ENCODE results near the gene RAC3.

DNA sequence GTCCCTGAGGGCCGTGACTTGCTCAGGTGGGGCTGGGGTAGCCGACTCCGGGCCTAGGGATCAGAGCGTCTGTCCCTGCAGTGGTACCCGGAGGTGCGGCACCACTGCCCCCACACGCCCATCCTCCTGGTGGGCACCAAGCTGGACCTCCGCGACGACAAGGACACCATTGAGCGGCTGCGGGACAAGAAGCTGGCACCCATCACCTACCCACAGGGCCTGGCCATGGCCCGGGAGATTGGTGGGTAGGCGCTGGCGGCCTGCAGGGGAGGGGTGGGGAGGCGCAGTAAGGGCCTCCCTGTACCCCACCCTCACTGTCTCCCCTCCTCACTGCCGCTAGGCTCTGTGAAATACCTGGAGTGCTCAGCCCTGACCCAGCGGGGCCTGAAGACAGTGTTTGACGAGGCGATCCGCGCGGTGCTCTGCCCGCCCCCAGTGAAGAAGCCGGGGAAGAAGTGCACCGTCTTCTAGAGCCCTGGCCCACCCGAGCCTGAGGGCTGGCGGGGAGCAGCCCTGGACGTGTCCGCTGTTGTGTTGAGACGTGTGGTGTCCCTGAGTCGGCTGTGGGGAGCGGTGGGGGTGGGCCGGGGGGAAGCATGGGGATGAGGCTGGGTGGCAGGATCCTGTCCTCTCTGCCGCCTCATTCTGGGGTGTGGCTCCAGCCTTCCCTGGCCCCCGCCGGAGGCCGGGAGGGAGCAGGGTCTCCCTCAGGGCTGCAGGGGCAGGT lies 2.0 kb downstream of the RAC3 start:
- TF ChIP-seq, protein P1, sequence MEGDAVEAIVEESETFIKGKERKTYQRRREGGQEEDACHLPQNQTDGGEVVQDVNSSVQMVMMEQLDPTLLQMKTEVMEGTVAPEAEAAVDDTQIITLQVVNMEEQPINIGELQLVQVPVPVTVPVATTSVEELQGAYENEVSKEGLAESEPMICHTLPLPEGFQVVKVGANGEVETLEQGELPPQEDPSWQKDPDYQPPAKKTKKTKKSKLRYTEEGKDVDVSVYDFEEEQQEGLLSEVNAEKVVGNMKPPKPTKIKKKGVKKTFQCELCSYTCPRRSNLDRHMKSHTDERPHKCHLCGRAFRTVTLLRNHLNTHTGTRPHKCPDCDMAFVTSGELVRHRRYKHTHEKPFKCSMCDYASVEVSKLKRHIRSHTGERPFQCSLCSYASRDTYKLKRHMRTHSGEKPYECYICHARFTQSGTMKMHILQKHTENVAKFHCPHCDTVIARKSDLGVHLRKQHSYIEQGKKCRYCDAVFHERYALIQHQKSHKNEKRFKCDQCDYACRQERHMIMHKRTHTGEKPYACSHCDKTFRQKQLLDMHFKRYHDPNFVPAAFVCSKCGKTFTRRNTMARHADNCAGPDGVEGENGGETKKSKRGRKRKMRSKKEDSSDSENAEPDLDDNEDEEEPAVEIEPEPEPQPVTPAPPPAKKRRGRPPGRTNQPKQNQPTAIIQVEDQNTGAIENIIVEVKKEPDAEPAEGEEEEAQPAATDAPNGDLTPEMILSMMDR (conservative IDR thresholded peaks at IDR 0.05; ENCODE audit: low read depth, low read length), result no peak
- TF ChIP-seq EZH2 (IDR thresholded peaks at IDR 0.05; ENCODE audit: borderline replicate concordance, low read depth, low read length, poor library complexity, severe bottlenecking), result no peak
